Liver (tissue), 2 donors: ENCODE results near the gene HSF4.

Source experiments
- SP1 ChIP-seq: IDR thresholded peaks from 2 replicates; pipeline ENCODE4 v1.6.1; 2018; ENCODE audit warnings: antibody characterized with exemption, mild to moderate bottlenecking
- TF ChIP-seq, protein P1 (sequence below): IDR thresholded peaks from 2 replicates; pipeline ENCODE4 v1.6.1; 2016; ENCODE audit warnings: antibody characterized with exemption
- donor health status: healthy.

DNA sequence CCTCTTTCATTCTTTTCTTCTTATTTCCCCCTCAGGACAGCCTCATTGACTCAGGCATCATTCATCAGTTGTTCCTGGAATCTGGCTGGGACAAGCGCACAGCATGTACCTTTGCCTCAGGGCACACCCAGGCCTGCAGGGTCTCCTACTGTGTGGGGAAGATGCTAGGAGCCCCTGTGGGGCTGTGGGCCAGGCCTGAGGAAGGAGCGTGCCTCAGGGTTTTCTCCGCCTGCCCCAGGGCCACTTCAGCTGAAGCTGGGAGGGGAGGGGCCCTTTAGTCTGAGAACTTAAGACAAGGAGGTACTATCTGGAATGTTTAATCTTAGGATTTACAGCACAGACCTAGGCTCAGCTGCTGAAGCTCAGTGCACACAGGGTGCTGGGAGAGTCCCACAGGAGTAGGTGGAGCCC is 42.3 kb downstream of the HSF4 start:
- TF ChIP-seq, protein P1, sequence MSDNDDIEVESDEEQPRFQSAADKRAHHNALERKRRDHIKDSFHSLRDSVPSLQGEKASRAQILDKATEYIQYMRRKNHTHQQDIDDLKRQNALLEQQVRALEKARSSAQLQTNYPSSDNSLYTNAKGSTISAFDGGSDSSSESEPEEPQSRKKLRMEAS = no peak
- TF ChIP-seq SP1 = no peak
